ENCODE data around the gene CCAR1. TPM values are rescaled to one million over a fixed set of nuclear protein-coding genes. Genes with fewer than 3 reads are reported as not detected.

Gene CCAR1
- total and polyA plus RNA-seq, 2 of the 13 experiments (the other 11 are each of a cell fraction or from before 2014, with no cell fraction given) = 74.5 to 81.6 TPM

DNA sequence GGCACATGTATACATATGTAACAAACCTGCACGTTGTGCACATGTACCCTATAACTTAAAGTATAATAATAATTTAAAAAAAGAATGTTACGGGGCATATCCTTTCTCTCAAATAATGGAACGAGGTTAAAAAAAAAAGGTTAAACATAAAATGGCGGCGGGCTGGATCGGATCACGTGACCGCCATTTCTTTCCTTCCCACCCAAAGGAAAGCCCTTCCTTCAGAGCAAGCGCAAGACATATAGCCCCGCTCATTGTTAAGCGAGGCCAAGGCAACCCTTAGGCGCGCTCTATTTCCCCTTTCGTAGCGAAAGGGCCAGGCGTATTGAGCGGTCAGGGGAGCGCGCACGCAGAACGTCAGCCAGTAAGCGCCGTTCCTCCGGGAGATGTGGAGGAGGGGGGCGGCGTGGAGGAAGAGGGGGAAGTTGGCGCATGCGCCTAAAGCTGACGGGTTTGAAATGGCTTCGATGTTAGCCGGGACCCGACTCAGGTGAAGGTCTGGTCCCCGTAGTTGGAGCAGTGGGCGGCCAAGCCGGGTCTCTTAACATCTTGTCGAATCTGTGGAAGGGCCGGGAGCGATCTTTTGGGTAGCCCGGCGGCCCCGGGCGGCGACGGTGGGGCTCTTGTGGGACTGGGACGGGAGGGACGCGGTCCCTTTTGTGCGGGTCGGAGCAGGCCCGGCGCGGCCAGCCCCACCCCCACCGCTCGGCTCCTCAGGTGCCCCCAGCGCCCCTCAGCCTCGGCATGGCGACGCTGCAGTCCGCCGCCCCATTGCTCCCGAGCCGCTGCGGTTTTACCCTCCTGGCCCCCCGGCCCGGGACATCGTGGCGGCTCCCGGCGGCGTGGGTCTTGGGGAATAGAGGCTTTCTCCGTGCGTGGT, at the start of gene CCAR1 (continued):
- TF ChIP-seq, protein P1, sequence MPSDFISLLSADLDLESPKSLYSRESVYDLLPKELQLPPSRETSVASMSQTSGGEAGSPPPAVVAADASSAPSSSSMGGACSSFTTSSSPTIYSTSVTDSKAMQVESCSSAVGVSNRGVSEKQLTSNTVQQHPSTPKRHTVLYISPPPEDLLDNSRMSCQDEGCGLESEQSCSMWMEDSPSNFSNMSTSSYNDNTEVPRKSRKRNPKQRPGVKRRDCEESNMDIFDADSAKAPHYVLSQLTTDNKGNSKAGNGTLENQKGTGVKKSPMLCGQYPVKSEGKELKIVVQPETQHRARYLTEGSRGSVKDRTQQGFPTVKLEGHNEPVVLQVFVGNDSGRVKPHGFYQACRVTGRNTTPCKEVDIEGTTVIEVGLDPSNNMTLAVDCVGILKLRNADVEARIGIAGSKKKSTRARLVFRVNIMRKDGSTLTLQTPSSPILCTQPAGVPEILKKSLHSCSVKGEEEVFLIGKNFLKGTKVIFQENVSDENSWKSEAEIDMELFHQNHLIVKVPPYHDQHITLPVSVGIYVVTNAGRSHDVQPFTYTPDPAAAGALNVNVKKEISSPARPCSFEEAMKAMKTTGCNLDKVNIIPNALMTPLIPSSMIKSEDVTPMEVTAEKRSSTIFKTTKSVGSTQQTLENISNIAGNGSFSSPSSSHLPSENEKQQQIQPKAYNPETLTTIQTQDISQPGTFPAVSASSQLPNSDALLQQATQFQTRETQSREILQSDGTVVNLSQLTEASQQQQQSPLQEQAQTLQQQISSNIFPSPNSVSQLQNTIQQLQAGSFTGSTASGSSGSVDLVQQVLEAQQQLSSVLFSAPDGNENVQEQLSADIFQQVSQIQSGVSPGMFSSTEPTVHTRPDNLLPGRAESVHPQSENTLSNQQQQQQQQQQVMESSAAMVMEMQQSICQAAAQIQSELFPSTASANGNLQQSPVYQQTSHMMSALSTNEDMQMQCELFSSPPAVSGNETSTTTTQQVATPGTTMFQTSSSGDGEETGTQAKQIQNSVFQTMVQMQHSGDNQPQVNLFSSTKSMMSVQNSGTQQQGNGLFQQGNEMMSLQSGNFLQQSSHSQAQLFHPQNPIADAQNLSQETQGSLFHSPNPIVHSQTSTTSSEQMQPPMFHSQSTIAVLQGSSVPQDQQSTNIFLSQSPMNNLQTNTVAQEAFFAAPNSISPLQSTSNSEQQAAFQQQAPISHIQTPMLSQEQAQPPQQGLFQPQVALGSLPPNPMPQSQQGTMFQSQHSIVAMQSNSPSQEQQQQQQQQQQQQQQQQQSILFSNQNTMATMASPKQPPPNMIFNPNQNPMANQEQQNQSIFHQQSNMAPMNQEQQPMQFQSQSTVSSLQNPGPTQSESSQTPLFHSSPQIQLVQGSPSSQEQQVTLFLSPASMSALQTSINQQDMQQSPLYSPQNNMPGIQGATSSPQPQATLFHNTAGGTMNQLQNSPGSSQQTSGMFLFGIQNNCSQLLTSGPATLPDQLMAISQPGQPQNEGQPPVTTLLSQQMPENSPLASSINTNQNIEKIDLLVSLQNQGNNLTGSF (CRISPR knock-in tag; IDR thresholded peaks at IDR 0.05) = no peak
- TF ChIP-seq, protein P2, sequence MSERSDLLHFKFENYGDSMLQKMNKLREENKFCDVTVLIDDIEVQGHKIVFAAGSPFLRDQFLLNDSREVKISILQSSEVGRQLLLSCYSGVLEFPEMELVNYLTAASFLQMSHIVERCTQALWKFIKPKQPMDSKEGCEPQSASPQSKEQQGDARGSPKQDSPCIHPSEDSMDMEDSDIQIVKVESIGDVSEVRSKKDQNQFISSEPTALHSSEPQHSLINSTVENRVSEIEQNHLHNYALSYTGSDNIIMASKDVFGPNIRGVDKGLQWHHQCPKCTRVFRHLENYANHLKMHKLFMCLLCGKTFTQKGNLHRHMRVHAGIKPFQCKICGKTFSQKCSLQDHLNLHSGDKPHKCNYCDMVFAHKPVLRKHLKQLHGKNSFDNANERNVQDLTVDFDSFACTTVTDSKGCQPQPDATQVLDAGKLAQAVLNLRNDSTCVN (CRISPR knock-in tag; IDR thresholded peaks at IDR 0.05; ENCODE audit: borderline replicate concordance) = no peak
- TF ChIP-seq, protein P3, sequence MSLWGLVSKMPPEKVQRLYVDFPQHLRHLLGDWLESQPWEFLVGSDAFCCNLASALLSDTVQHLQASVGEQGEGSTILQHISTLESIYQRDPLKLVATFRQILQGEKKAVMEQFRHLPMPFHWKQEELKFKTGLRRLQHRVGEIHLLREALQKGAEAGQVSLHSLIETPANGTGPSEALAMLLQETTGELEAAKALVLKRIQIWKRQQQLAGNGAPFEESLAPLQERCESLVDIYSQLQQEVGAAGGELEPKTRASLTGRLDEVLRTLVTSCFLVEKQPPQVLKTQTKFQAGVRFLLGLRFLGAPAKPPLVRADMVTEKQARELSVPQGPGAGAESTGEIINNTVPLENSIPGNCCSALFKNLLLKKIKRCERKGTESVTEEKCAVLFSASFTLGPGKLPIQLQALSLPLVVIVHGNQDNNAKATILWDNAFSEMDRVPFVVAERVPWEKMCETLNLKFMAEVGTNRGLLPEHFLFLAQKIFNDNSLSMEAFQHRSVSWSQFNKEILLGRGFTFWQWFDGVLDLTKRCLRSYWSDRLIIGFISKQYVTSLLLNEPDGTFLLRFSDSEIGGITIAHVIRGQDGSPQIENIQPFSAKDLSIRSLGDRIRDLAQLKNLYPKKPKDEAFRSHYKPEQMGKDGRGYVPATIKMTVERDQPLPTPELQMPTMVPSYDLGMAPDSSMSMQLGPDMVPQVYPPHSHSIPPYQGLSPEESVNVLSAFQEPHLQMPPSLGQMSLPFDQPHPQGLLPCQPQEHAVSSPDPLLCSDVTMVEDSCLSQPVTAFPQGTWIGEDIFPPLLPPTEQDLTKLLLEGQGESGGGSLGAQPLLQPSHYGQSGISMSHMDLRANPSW (CRISPR knock-in tag; IDR thresholded peaks at IDR 0.05; ENCODE audit: borderline replicate concordance) = peak; percentile 21; the same call in 1 of the 2 replicates
- no peak for TF ChIP-seq SNRNP70 (IDR thresholded peaks at IDR 0.05; ENCODE audit: low read depth, low read length)
- no peak for TF ChIP-seq ZNF234 (CRISPR knock-in tag; conservative IDR thresholded peaks at IDR 0.05)
- TF ChIP-seq ZSCAN29 (CRISPR knock-in tag; conservative IDR thresholded peaks at IDR 0.05) = 0 out of 2 replicates have a peak, but pooled peaks have one; percentile 65
- no peak for TF ChIP-seq RAD21 (CRISPR knock-in tag; IDR thresholded peaks at IDR 0.05)
- no peak for TF ChIP-seq SKI (IDR thresholded peaks at IDR 0.05; ENCODE audit: partially characterized antibody)
- no peak for TF ChIP-seq PLRG1 (conservative IDR thresholded peaks at IDR 0.05)
- no peak for TF ChIP-seq HOXA7 (CRISPR knock-in tag; IDR thresholded peaks at IDR 0.05)
- TF ChIP-seq CCAR2 (optimal IDR thresholded peaks at IDR 0.05; ENCODE audit: low read depth, low read length) = no peak
- TF ChIP-seq SP4 (CRISPR knock-in tag; IDR thresholded peaks at IDR 0.05) = peak; percentile 34; the same call in 1 of the 2 replicates
- no peak for TF ChIP-seq ZNF629 (CRISPR knock-in tag; conservative IDR thresholded peaks at IDR 0.05)
- TF ChIP-seq ZNF256 (CRISPR knock-in tag; conservative IDR thresholded peaks at IDR 0.05) = peak; percentile 56; the same call in 1 of the 2 replicates
- TF ChIP-seq, protein P4, sequence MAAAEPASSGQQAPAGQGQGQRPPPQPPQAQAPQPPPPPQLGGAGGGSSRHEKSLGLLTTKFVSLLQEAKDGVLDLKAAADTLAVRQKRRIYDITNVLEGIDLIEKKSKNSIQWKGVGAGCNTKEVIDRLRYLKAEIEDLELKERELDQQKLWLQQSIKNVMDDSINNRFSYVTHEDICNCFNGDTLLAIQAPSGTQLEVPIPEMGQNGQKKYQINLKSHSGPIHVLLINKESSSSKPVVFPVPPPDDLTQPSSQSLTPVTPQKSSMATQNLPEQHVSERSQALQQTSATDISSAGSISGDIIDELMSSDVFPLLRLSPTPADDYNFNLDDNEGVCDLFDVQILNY (CRISPR knock-in tag; conservative IDR thresholded peaks at IDR 0.05) = no peak
- 0 out of 2 replicates have a peak, but pooled peaks have one; percentile 66 for TF ChIP-seq NAIF1 (CRISPR knock-in tag; IDR thresholded peaks at IDR 0.05; ENCODE audit: borderline replicate concordance)

Measured in HepG2 (cell line).